Heart left ventricle (tissue), 13 donors: ENCODE measurements around the gene FLVCR1.

ENCODE experiments used
- POLR2A ChIP-seq, 2 donors: fragments of 450-650 bp; IDR thresholded peaks; one replicate each; pipeline ENCODE4 v1.6.1; 2017; ENCODE audit warnings: antibody characterized with exemption in 2 of 2, mild to moderate bottlenecking in 2 of 2, moderate library complexity in 2 of 2
- TF ChIP-seq, protein P1 (sequence below), 12 donors: fragments of 200-600 bp; sonication (generic) in 4 of 12; IDR thresholded peaks; one replicate each; pipeline versions ENCODE4 v1.5.0 to v1.8.0; 2018 to 2022; ENCODE audit warnings: antibody characterized with exemption in 12 of 12, mild to moderate bottlenecking in 5 of 12
- donor health status: ischemic (EF 13 %, LVEDD 7.1; RV severe dilation, severe dysfunction).
- donor health status: DM: no; HTN: yes; CAD: no.
- donor health status: DM: no; HTN: no; CAD: no.
- donor health status: ischemic (EF 25% LVEDD 6.9; RV normal size, moderate dysfunction).
- donor health status: ischemic (EF 25% LVEDD 5.7; RV mildly dilated, moderate dysfunction).
- donor health status: ischemic (EF 35%, LVEDD 5.7; RV mildly dilated, moderate dysfunction).
- donor health status: nonischemic (EF 11% LVEDD 7.7; RV severe dilation, severe dysfunction).
- donor health status: DM: yes; HTN: yes; CAD: no.
- donor health status: PGD.
- donor health status: ischemic (EF 29% LVEDD 5.4; RV normal size, mild dysfunction).
- donor health status: nonischemic (EF 23%, LVEDD 6.1; RV moderate dilation, normal function).

DNA sequence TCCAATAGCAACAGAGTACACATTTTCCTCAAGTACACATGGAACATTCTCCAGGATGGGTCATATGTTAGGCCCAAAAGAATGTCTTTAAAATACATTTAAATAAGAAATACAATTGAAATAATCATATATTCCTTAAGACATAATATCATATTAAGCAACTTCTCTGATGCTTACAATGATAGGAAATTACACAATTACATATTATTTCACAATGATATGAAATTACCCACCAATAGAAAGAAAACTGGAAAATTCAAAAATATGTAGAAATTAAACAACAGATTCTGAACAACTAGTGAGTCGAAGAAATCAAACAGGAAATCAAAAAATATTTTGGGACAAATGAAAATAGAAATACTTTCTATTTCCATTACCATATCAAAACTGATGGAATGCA, 45.6 kb downstream of the FLVCR1 start:
- TF ChIP-seq, protein P1, sequence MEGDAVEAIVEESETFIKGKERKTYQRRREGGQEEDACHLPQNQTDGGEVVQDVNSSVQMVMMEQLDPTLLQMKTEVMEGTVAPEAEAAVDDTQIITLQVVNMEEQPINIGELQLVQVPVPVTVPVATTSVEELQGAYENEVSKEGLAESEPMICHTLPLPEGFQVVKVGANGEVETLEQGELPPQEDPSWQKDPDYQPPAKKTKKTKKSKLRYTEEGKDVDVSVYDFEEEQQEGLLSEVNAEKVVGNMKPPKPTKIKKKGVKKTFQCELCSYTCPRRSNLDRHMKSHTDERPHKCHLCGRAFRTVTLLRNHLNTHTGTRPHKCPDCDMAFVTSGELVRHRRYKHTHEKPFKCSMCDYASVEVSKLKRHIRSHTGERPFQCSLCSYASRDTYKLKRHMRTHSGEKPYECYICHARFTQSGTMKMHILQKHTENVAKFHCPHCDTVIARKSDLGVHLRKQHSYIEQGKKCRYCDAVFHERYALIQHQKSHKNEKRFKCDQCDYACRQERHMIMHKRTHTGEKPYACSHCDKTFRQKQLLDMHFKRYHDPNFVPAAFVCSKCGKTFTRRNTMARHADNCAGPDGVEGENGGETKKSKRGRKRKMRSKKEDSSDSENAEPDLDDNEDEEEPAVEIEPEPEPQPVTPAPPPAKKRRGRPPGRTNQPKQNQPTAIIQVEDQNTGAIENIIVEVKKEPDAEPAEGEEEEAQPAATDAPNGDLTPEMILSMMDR (IDR thresholded peaks at IDR 0.05): no peak
- TF ChIP-seq POLR2A (IDR thresholded peaks at IDR 0.05): no peak
